Activated CD8-positive, alpha-beta T cell treated with anti-CD3 and anti-CD28 coated beads for 36 hours (primary cell): ENCODE results near the gene GNPTAB. TPM values are rescaled to one million over a fixed set of nuclear protein-coding genes. Genes with fewer than 3 reads are reported as not detected.

Experiments
- ATAC-seq: fragments of 200-7000 bp; cut with Tn5 transposase; one replicate; pipeline ENCODE4 v1.10.0; 2021; ENCODE audit warnings: mild to moderate bottlenecking, moderate library complexity
- CTCF ChIA-PET: fragments of 350-600 bp; sonication (Branson Sonifier 250); formaldehyde crosslinking; loops from one replicate; lab custom pipeline; 2021; ENCODE audit warnings: antibody characterized with exemption; lab: Charles Lee
- POLR2A ChIA-PET: fragments of 350-600 bp; sonication (Branson Sonifier 250); formaldehyde crosslinking; loops from one replicate; lab custom pipeline; 2021; ENCODE audit warnings: antibody characterized with exemption; lab: Charles Lee
- DNase-seq: peaks from one replicate; pipeline ENCODE4 v3.0.0-alpha.2; 2020
- H3K27ac Mint-ChIP-seq: one replicate; pipeline ENCODE4 v1.8.0; 2021; ENCODE audit warnings: mild to moderate bottlenecking, mixed read lengths
- H3K27me3 Mint-ChIP-seq: one replicate; pipeline ENCODE4 v1.8.0; 2021; ENCODE audit warnings: mixed read lengths
- H3K36me3 Mint-ChIP-seq: one replicate; pipeline ENCODE4 v1.8.0; 2021; ENCODE audit warnings: low read depth, mixed read lengths
- H3K4me1 Mint-ChIP-seq: one replicate; pipeline ENCODE4 v1.8.0; 2021; ENCODE audit warnings: low read depth, mixed read lengths
- H3K4me3 Mint-ChIP-seq: one replicate; pipeline ENCODE4 v1.8.0; 2021; ENCODE audit warnings: mild to moderate bottlenecking, moderate library complexity, mixed read lengths
- H3K9me3 Mint-ChIP-seq: one replicate; pipeline ENCODE4 v1.8.0; 2021; ENCODE audit warnings: mixed read lengths
- intact Hi-C: fragments of 100-400 bp; cut with micrococcal nuclease; formaldehyde crosslinking; loops from one replicate; pipeline ENCODE4 v1.10.0; 2022
- total RNA-seq, 2 experiments: library from RNA; stranded (reverse); gene quantifications; one replicate each; pipeline ENCODE4 v1.2.3, GENCODE V29; 2021
- TF ChIP-seq, protein P1 (sequence below): fragments of 200-600 bp; IDR thresholded peaks from one replicate; pipeline ENCODE4 v1.8.0; 2022; ENCODE audit warnings: antibody characterized with exemption, mild to moderate bottlenecking

GNPTAB gene
- total RNA-seq, 2 experiments from 2014 or later, result 52.4 to 56.9 TPM

DNA sequence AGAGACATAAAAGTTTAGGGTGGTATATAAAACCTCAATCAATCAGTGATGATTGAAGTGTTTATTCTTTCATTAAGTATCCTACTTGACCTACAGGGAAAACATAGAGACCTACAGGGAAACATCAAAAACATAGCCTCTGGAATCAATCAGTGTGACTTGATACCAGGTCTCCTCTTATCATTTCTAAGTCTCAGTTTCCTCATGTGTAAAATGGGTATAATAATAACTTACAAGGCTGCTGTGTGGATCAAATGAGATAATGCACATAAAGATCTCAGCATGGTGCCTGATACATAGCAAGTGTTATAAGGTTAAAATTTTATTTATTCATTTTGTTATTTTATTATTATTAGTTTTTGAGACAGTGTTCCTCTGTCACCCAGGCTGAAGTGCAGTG, 22.2 kb upstream of the GNPTAB start:
- Mint-ChIP-seq H3K4me3 (no peak overlapping the region), H3K9me3 (no peaks in the 10 kb centered on the region), H3K27ac (no peak overlapping the region), H3K36me3 (no peaks in the 10 kb centered on the region), H3K4me1 (peaks cover 9% of the 10 kb centered on the region), H3K27me3 (no peaks in the 10 kb centered on the region)
- ATAC-seq, result no peak
- ChIA-PET POLR2A (interaction anchor here (1.2 kb wide), 1 partner anchor 14 kb away, joined by 3 read pairs; no protein-coding TSS in a partner anchor), CTCF (interaction anchor here (3.1 kb wide), 1 partner anchor 13 kb away, joined by 14 read pairs; no protein-coding TSS in a partner anchor)
- DNase-seq, result no peak
- TF ChIP-seq, protein P1, sequence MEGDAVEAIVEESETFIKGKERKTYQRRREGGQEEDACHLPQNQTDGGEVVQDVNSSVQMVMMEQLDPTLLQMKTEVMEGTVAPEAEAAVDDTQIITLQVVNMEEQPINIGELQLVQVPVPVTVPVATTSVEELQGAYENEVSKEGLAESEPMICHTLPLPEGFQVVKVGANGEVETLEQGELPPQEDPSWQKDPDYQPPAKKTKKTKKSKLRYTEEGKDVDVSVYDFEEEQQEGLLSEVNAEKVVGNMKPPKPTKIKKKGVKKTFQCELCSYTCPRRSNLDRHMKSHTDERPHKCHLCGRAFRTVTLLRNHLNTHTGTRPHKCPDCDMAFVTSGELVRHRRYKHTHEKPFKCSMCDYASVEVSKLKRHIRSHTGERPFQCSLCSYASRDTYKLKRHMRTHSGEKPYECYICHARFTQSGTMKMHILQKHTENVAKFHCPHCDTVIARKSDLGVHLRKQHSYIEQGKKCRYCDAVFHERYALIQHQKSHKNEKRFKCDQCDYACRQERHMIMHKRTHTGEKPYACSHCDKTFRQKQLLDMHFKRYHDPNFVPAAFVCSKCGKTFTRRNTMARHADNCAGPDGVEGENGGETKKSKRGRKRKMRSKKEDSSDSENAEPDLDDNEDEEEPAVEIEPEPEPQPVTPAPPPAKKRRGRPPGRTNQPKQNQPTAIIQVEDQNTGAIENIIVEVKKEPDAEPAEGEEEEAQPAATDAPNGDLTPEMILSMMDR, result no peak
- intact Hi-C loops, result no loop called here

DNA sequence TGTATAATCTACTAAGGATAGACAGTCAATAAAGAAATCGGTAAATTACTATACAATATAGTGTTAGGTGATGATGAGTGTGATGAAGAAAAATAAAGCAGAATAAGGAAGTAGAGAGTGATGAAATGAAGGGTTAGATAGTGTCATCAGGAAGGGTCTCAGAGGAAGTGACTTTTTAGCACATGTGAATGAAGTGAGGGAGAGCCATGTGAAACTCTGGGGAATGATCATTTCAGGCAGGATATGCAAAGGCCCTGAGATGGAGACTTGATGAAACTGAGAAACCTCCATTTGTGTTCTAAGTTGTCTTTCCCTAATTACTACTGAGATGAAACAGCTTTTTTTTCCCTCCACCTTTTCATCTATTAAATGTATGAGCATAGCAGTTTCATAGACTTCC, 19.4 kb upstream of the GNPTAB start:
- Mint-ChIP-seq H3K27ac (peak overlapping the region; percentile 22), H3K27me3 (no peaks in the 10 kb centered on the region), H3K36me3 (no peaks in the 10 kb centered on the region), H3K9me3 (no peaks in the 10 kb centered on the region), H3K4me1 (peaks cover 9% of the 10 kb centered on the region), H3K4me3 (no peak overlapping the region)
- peak; percentile 30 for ATAC-seq
- ChIA-PET POLR2A (no interaction called here), CTCF (interaction anchor here (2.7 kb wide), 1 partner anchor 11 kb away, joined by 15 read pairs; no protein-coding TSS in a partner anchor)
- TF ChIP-seq, protein P1, result no peak
- no peak for DNase-seq
- intact Hi-C loops, result no loop called here

DNA sequence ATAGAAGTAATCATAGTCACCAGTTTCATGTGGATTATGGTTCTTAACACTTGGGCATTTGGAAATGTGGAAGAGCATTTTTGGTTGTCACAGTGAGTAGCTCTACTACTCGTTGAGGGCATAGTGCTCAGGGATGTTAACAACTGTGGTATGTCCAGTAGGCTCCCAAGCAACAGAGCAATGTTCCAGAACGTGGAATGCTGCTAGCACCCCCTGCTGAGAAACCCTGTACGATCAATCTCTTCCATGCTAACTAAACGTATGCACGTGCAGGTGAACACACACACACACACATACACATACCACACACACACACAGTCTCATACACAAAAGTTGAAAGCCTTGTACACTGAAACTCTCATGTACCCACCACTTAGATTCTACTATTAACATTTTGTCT, 16.6 kb upstream of the GNPTAB start:
- ChIA-PET POLR2A (no interaction called here), CTCF (no interaction called here)
- TF ChIP-seq, protein P1, result no peak
- Mint-ChIP-seq H3K4me3 (no peak overlapping the region), H3K36me3 (no peaks in the 10 kb centered on the region), H3K27ac (no peak overlapping the region), H3K9me3 (no peaks in the 10 kb centered on the region), H3K4me1 (peaks cover 5% of the 10 kb centered on the region), H3K27me3 (no peaks in the 10 kb centered on the region)
- ATAC-seq (no peak), DNase-seq (no peak)
- intact Hi-C loops, result loop anchor here (10.0 kb wide), 1 partner anchor 353 kb away; no protein-coding TSS in a partner anchor

DNA sequence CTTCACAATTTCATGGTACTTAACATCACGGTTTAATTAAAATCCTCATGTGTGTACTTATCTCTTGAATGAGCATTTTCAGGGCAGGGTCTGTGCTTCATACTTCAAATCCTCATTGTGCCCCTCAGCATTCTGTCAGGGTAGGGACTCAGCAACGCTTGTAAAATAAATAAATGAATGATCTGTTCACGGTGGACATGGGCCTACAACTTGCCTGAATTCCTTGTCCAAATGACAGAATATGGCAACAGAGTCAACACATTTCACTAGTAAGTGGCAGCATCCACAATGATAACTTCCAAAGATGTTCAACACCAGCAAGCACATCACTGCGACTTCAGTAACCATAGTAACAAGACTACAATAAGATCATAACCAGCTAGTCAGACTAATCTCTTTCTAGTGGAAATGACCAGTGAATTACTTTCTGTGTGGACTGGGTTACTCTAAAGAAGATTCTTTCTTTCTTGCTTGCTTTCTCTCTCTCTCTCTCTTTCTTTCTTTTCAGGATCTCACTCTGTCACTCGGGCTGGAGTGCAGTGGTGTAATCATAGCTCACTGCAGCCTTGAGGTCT, 14.5 kb upstream of the GNPTAB start:
- H3K27me3 Mint-ChIP-seq, result no peaks in the 10 kb centered on the region
- POLR2A ChIA-PET, result no interaction called here

More for the DNA sequence above, 14.5 kb upstream of the GNPTAB start:
- H3K27ac Mint-ChIP-seq, result no peak overlapping the region
- TF ChIP-seq, protein P1, result no peak
- DNase-seq (no peak), ATAC-seq (no peak)
- no peaks in the 10 kb centered on the region for H3K9me3 Mint-ChIP-seq
- intact Hi-C loops, result loop anchor here (10.0 kb wide), 1 partner anchor 350 kb away; no protein-coding TSS in a partner anchor
- no peaks in the 10 kb centered on the region for H3K36me3 Mint-ChIP-seq
- H3K4me1 Mint-ChIP-seq, result peaks cover 3% of the 10 kb centered on the region
- CTCF ChIA-PET, result interaction anchor here (0.6 to 1.0 kb wide), 4 partner anchors 12 to 75 kb away, joined by 3 to 5 read pairs (median 4); partner anchors contain the start of gene GNPTAB
- H3K4me3 Mint-ChIP-seq, result no peak overlapping the region
